GM21447 (cell line): ENCODE measurements around the gene SGIP1.

ENCODE experiments used
- ATAC-seq: cut with Tn5 transposase; IDR thresholded peaks from one replicate; pipeline ENCODE4 v1.9.1; 2021; ENCODE audit not compliant: unreplicated experiment

Gene SGIP1

DNA sequence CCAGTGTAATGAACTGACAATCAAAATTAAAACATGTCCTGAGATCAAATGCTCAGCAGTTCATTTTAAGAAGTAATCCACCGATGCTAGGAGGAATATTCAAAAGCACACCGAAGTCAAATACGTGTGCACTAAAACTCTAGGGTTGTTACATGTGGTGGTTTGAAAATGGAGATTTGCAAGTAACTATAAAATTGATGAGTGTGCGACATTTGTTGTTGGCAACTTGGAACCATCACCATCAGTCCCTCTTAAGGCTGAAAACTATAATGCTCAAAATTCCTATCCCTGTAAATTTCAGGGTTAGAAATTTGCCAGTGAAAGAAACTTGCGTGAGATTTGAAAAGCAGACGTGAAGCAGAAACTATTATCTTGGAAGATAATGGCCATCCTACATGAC is 13.3 kb upstream of the SGIP1 start:
- ATAC-seq = no peak

DNA sequence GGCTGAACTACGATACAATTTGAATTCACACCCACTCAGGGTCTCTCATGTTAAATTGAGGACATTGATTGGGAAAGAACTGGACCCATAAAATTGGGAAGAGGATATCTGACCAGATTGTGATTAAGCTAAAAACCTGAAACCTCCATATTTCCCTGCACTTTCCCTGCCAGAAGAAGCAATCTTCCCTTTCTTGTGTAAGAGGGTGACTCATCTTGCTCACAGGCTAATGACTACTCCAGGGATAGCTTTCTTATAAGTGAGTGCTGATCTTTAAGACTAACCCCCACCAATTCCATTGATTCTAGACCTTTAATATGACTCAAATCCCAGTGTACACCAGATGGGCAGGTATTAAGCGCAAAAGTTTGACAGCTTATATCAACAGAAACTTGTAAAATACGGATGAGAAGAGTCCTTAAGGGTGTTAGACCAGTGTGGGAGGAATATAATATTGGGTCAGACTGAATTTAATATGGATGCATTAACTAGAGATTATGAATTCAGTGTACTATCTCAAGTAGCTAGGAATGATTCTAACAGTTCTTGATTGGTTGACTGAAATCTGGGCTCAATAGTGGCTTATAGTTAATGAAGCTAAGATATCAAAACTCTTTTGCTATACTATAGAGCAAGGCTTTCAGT is 12.1 kb upstream of the SGIP1 start:
- no peak for ATAC-seq

GRCh38 chr1:66523562-66523961 is 10.4 kb upstream of the SGIP1 start:
- no peak for ATAC-seq

DNA sequence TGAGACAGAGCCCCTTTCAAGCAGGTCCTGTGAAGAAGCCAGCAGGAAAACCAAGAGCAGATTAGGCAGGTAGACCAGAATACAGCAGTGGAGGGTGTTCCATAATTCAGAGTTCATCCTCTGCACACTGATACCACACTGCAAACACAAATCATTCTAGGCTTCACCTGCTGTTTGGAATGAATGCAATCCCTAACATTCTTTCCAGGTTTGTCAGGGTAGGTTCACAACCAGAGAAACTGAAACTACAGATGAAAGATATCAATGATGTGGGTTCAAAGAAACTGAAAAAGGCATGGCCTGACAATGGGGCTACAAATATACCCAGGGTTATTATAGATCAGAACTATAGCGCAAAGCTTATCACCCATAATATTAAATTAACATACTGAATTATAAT is 8.9 kb upstream of the SGIP1 start:
- no peak for ATAC-seq

GRCh38 chr1:66526036-66526435 is 7.9 kb upstream of the SGIP1 start:
- ATAC-seq = no peak

DNA sequence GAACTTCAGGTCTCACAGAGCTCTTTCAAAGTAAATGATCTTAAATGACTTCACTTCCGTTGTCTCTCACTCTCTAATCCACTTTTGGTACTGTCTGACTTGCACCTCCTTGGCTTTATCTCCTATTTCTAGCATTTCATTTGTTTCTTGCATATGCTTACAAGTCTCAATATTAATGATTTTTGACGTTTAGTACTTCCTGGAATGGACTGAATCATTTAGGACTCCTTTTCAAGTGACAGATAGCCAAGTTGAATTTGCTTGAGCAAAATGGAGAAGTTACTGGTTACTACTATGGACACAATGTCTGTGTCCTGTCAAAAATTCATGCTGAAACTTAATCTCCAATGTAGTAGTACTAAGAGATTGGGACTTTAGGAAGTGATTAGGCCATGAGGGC is 7.0 kb upstream of the SGIP1 start:
- no peak for ATAC-seq

DNA sequence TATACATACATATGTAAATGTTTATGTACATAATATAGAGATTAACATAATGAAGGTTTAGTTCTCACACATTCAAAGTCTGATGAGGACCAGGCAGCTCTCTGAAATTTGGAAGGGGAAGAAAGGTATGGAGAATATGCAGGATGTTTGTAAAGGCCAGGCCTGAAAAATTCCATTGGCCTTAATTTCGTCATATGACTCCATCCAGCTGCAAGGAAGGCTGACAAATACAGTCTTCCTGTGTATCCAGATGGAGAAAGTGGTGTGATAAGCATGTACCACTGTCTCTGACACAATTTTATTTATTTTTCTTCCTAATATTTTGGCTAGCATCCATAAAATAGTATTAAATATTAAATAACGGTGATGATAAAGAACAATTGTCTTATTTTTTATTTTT is 6.3 kb upstream of the SGIP1 start:
- ATAC-seq = no peak

DNA sequence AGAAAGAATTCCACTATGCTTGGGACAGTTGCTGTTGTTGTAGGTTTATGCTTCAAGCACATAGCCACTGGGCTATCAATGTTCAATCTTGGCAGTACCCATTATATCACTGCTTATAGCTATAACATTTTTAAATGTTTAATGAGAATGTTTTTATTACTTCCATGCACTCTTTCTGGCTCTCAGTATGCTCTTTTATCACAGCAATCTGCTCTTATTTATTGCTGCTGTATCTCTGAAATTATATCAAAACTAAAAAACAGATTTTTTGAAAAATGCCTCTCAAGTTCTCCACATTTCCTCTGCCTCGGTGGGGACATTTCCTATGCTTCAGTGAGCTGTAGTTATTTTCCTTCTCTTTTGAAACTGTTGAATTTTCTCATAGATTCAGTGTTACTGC is 5.4 kb upstream of the SGIP1 start:
- no peak for ATAC-seq

- no peak for ATAC-seq
These were observed 1.7 kb upstream of the SGIP1 start for GRCh38 chr1:66532214-66532613.

GRCh38 chr1:66532798-66533783 is 862 bp upstream of the SGIP1 start:
- no peak for ATAC-seq

DNA sequence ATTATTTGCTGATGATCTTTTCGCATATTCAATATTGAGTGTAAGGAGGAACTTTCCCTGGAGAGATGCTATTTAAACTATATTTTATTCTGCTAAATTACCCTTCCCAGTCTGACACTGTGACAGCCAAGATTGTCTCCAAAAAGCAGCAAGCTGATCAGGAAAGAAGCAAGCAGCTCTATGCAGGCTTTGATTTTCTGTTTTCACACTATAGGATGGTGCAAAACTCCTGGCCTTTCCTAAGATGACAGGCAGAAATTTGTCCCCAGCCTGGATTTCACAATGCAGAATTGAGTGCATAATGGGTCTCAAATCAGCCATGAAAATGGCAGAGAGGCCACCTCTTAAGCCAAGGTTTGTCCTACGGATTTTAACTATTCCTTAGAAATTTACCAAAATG is 1.1 kb downstream of the SGIP1 start:
- no peak for ATAC-seq

DNA sequence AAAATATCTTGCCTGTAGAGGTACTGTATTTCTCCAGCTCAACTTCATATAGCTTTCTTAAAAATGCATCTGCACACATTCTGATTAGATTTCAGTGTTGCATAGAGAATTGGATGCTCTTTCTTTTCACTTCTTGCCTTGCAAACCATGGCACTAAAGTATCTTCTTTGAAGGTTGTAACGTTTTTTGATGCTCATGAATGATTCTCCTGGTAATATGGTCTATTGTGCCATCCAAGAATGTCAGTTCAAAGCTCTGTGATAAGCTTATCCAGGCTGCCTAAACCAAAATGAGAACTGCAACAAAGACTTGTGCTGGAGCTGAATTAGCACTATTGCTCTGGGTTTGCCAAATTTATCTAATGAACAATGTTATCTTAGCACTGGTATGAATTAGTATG is 1.9 kb downstream of the SGIP1 start:
- no peak for ATAC-seq

GRCh38 chr1:66537718-66538117 is 3.8 kb downstream of the SGIP1 start:
- no peak for ATAC-seq

- no peak for ATAC-seq
These were observed 5.5 kb downstream of the SGIP1 start for GRCh38 chr1:66539491-66539890.

DNA sequence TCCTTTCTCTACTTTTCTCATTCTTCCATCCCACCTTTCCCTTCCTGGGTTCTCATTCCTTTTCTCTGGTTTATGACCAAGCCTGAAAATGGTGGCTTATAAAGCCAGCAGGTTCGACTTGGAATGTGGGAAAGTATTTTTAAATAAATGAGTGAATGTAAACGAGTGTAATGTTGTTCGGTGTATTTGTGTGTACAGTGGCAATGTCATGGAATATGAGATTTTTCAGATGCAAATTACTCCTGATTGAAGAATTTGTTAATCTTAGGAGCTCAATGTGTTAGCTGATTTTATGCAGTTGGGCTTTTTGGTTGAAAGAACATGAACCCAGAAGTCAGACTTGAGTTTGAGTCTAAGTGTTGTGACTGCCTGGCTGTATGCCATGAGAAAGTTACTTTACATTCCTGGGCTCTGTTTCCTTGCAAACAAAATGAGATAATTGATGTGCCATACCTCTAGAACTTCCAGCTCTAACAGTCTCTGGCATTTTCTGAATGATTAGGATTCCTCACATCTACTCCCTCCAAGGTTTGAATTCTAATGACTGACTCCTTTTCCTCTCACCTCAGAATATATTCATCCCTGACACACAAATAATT is 6.6 kb downstream of the SGIP1 start:
- ATAC-seq = no peak

DNA sequence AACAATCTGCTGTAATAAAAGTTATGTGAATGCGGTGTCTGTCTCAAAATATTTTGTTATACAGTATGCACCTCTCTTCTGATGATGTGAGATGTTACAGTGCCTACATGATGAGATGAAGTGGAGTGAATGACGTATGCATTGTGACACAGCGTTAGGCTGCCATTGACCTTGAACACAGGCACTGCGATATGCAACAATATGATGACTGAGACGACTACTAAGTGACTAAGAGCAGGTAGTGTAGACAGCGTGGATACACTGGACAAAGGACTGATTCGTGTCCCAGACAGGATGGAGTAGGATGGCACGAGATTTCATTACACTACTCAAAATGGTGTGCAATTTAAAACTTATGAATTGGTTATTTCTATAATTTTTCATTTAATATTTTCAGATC is 8.4 kb downstream of the SGIP1 start:
- ATAC-seq = no peak

- no peak for ATAC-seq
These were observed 9.1 kb downstream of the SGIP1 start for GRCh38 chr1:66542811-66543767.

GRCh38 chr1:66546047-66546810 is 12.3 kb downstream of the SGIP1 start:
- ATAC-seq = no peak

- ATAC-seq = no peak
These were observed 15.1 kb downstream of the SGIP1 start for GRCh38 chr1:66549017-66549416.

DNA sequence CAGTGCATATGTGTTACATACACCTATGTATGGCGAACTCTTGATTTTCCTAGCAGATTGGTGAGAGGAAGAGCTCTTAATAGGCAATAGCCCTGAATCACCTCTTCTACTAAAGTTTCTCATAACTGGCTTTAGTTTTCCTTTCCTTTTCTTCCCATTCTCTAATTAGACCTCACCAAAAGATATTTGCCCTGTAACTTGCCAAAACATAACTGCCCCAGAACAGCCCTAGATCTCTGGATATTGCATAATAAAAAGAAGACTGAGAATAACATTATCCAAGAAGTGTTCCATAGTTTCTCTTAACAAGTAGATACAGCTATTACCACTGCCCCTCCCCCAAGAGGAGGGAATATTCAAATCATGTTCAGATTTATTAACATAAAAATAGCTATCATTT is 16.3 kb downstream of the SGIP1 start:
- no peak for ATAC-seq
